ENCODE measurements around the gene IFT43.

The IFT43 gene

GRCh38 chr14:76083796-76084765 lies 98.5 kb downstream of the IFT43 start:
- DNase-seq: no peak

GRCh38 chr14:76085358-76085757 lies 99.8 kb downstream of the IFT43 start:
- no peak for DNase-seq

- DNase-seq: no peak
Observed at GRCh38 chr14:76086636-76087035, 101.1 kb downstream of the IFT43 start.

GRCh38 chr14:76088326-76088725 lies 102.8 kb downstream of the IFT43 start:
- DNase-seq: no peak

GRCh38 chr14:76088771-76089571 lies 103.4 kb downstream of the IFT43 start:
- no peak for DNase-seq

GRCh38 chr14:76089575-76089974 lies 104.0 kb downstream of the IFT43 start:
- DNase-seq: no peak

- DNase-seq: no peak
Observed at GRCh38 chr14:76090616-76091391, 105.2 kb downstream of the IFT43 start.

- DNase-seq: no peak
Observed at GRCh38 chr14:76093077-76093476, 107.5 kb downstream of the IFT43 start.

- DNase-seq: no peak
Observed at GRCh38 chr14:76096257-76096656, 110.7 kb downstream of the IFT43 start.

GRCh38 chr14:76097547-76097946 lies 112.0 kb downstream of the IFT43 start:
- no peak for DNase-seq

GRCh38 chr14:76098047-76098446 lies 112.5 kb downstream of the IFT43 start:
- no peak for DNase-seq

- no peak for DNase-seq
Observed at GRCh38 chr14:76098916-76099675, 113.5 kb downstream of the IFT43 start.

- no peak for DNase-seq
Observed at GRCh38 chr14:76100236-76100635, 114.7 kb downstream of the IFT43 start.

- DNase-seq: no peak
Observed at GRCh38 chr14:76101391-76102379, 116.1 kb downstream of the IFT43 start.

GRCh38 chr14:76104802-76105355 lies 119.3 kb downstream of the IFT43 start:
- no peak for DNase-seq

- no peak for DNase-seq
Observed at GRCh38 chr14:76106188-76106587, 120.6 kb downstream of the IFT43 start.

GRCh38 chr14:76109087-76109880 lies 123.7 kb downstream of the IFT43 start:
- DNase-seq: no peak

- no peak for DNase-seq
Observed at GRCh38 chr14:76112889-76113624, 127.5 kb downstream of the IFT43 start.

- DNase-seq: no peak
Observed at GRCh38 chr14:76113691-76114090, 128.1 kb downstream of the IFT43 start.
